HepG2 (cell line): Measurements from ENCODE around the gene RECQL. TPM values are rescaled to one million over a fixed set of nuclear protein-coding genes. Genes with fewer than 3 reads are reported as not detected.

Experiments
- ATAC-seq: fragments of 200-7000 bp; cut with Tn5 transposase; 3 replicates; pipeline ENCODE4 v1.9.1; 2020; ENCODE audit warnings: mild to moderate bottlenecking, moderate library complexity
- BruUV-seq: library from RNA; stranded (reverse); fragments of 400-500 nt; replicated peaks from 2 replicates; lab custom pipeline; 2021; lab: Mats Ljungman, UMichigan
- CTCF ChIA-PET: fragments of 300-600 bp; formaldehyde crosslinking; extraction: SDS; loops from one replicate; lab custom pipeline; 2021; ENCODE audit warnings: low total read pairs, inconsistent platforms, low intra/inter-chr PET ratio; lab: Yijun Ruan, JAX
- POLR2A ChIA-PET: fragments of 350-600 bp; sonication (Branson Sonifier 250); formaldehyde crosslinking; loops from one replicate; lab custom pipeline; 2020; ENCODE audit warnings: antibody characterized with exemption, inconsistent platforms; lab: Yijun Ruan, JAX
- DNase-seq: peaks from one replicate; pipeline ENCODE4 v3.0.0-alpha.2; 2015; ENCODE audit warnings: low spot score
- FAIRE-seq: peaks from 3 replicates; lab custom pipeline; 2011; peaks lifted over from hg19 to GRCh38; lab: Jason Lieb, UNC
- H2AFZ ChIP-seq: one replicate; pipeline ENCODE4 v1.6.1; 2011; ENCODE audit warnings: low read length, inconsistent platforms
- H3K27ac ChIP-seq: fragments of 300-600 bp; 3 replicates; pipeline ENCODE4 v1.8.0; 2011; ENCODE audit warnings: mixed run types, mild to moderate bottlenecking, mixed read lengths, low read length, inconsistent platforms; ENCODE audit not compliant: insufficient read depth; ENCODE audit errors: extremely low read length
- H3K27me3 ChIP-seq, 2 experiments: fragments of 200-600 bp in 1 of 2; 2 replicates in 1 of 2; 3 replicates in 1 of 2; pipeline versions ENCODE4 v1.6.0 to v1.8.0; 2011; ENCODE audit warnings: low read length in 2 of 2, mild to moderate bottlenecking in 2 of 2, moderate library complexity in 2 of 2, inconsistent platforms in 1 of 2; ENCODE audit not compliant: insufficient read depth in 2 of 2, control insufficient read depth in 1 of 2
- H3K36me3 ChIP-seq, 2 experiments: fragments of 200-600 bp in 1 of 2; replicated peaks in 1 of 2; 2 replicates in 1 of 2; 3 replicates in 1 of 2; pipeline versions ENCODE4 v1.5.1 to v1.8.0; 2011; ENCODE audit warnings: low read length in 2 of 2, inconsistent platforms in 1 of 2; ENCODE audit not compliant: insufficient read depth in 2 of 2, control insufficient read depth in 1 of 2
- H3K4me1 ChIP-seq: 2 replicates; pipeline ENCODE4 v1.5.1; 2012; ENCODE audit warnings: low read length, inconsistent platforms; ENCODE audit not compliant: insufficient read depth
- H3K4me2 ChIP-seq: 2 replicates; pipeline ENCODE4 v1.6.0; 2011; ENCODE audit warnings: low read depth, low read length, inconsistent platforms
- H3K4me3 ChIP-seq, 3 experiments: fragments of 200-600 bp in 1 of 3; sonication (generic), shearing (Covaris generic) in 1 of 3; replicated peaks in 1 of 3; 2 replicates each; pipeline ENCODE4 v1.5.1; 2011 to 2016; ENCODE audit warnings: low read length in 3 of 3, inconsistent platforms in 2 of 3, low read depth in 2 of 3, mild to moderate bottlenecking in 2 of 3, control low read depth in 1 of 3, mixed read lengths in 1 of 3; ENCODE audit not compliant: insufficient read depth in 1 of 3
- H3K79me2 ChIP-seq: one replicate; pipeline ENCODE4 v1.6.1; 2011; ENCODE audit warnings: low read length, inconsistent platforms; ENCODE audit not compliant: insufficient read depth
- H3K9ac ChIP-seq: 2 replicates; pipeline ENCODE4 v1.6.0; 2011; ENCODE audit warnings: mild to moderate bottlenecking, low read depth, low read length, inconsistent platforms; ENCODE audit not compliant: insufficient read depth
- H3K9me3 ChIP-seq: 2 replicates; pipeline ENCODE4 v1.5.1; 2012; ENCODE audit warnings: mild to moderate bottlenecking, low read length
- H4K20me1 ChIP-seq: 2 replicates; pipeline ENCODE4 v1.6.0; 2011; ENCODE audit warnings: inconsistent platforms, mild to moderate bottlenecking, low read length, moderate library complexity; ENCODE audit not compliant: insufficient read depth
- NAIF1 ChIP-seq: sonication (generic); formaldehyde crosslinking; IDR thresholded peaks from 2 replicates; pipeline ENCODE4 v1.5.0; 2020; ENCODE audit warnings: mild to moderate bottlenecking, missing genetic modification reagents, borderline replicate concordance
- NR2C2 ChIP-seq: sonication (generic); formaldehyde crosslinking; IDR thresholded peaks from 2 replicates; pipeline ENCODE4 v1.4.0; 2020; ENCODE audit warnings: missing genetic modification reagents, mild to moderate bottlenecking, moderate library complexity, borderline replicate concordance
- PRPF4 ChIP-seq: fragments of 200-400 bp; formaldehyde crosslinking; IDR thresholded peaks from 2 replicates; pipeline ENCODE4 v1.6.1; 2016; ENCODE audit warnings: low read length, low read depth; ENCODE audit not compliant: poor library complexity, severe bottlenecking
- ZMYM4 ChIP-seq: sonication (generic); formaldehyde crosslinking; IDR thresholded peaks from 2 replicates; pipeline ENCODE4 v1.8.1; 2023; ENCODE audit warnings: mild to moderate bottlenecking, missing genetic modification reagents
- ZNF75D ChIP-seq: sonication (generic); formaldehyde crosslinking; IDR thresholded peaks from 2 replicates; pipeline ENCODE4 v1.8.1; 2023; ENCODE audit warnings: missing genetic modification reagents, mild to moderate bottlenecking, borderline replicate concordance
- ZSCAN21 ChIP-seq: sonication (generic); formaldehyde crosslinking; IDR thresholded peaks from 2 replicates; pipeline ENCODE4 v1.8.0; 2022; ENCODE audit warnings: mild to moderate bottlenecking, missing genetic modification reagents, moderate library complexity, borderline replicate concordance
- ZSCAN25 ChIP-seq: sonication (generic); formaldehyde crosslinking; IDR thresholded peaks from 2 replicates; pipeline ENCODE4 v1.8.0; 2022; ENCODE audit warnings: mild to moderate bottlenecking, missing genetic modification reagents
- ZSCAN9 ChIP-seq: IDR thresholded peaks from 2 replicates; pipeline ENCODE4 v1.6.1; 2016; ENCODE audit warnings: borderline replicate concordance
- WGBS: methylation state at CpG from one replicate; pipeline ENCODE4 v1.1.6; 2017; ENCODE audit warnings: low lambda C conversion rate; 5-methylcytosine and 5-hydroxymethylcytosine counted together
- in situ Hi-C: cut with HindIII; loops from 2 replicates; pipeline ENCODE4 v1.10.0; 2017; ENCODE audit warnings: low pct_unique_long_range_greater_than_20kb; ENCODE audit not compliant: extremely low pct_ligation_motif_present
- intact Hi-C: fragments of 100-400 bp; cut with micrococcal nuclease; formaldehyde crosslinking; loops from one replicate; pipeline ENCODE4 v1.10.0; 2022; ENCODE audit not compliant: unreplicated experiment
- polyA plus RNA-seq, 8 experiments: library from polyadenylated mRNA; depleted of rRNA in 3 of 8; stranded (reverse) in 7 of 8; unstranded in 1 of 8; fragments of >200 nt; fragmentation: Illumina TruSeq in 4 of 8; extraction: Trizol in 4 of 8; gene quantifications; 2 replicates each; pipeline versions ENCODE4 v1.2.1 to v1.2.3, GENCODE V29; 2011 to 2016; ENCODE audit warnings: low read depth in 4 of 8, missing spikeins in 1 of 8, mixed read lengths in 1 of 8; ENCODE audit not compliant: insufficient read depth in 1 of 8
- total RNA-seq, 5 experiments: library from RNA; depleted of rRNA; stranded (reverse); fragments of >200 nt; fragmentation: Illumina TruSeq; extraction: Trizol; gene quantifications; 2 replicates each; pipeline ENCODE4 v1.2.3, GENCODE V29; 2016; ENCODE audit warnings: low read depth in 1 of 5
- TF ChIP-seq, protein P1 (sequence below): sonication (generic); formaldehyde crosslinking; IDR thresholded peaks from 2 replicates; pipeline ENCODE4 v1.5.0; 2020; ENCODE audit warnings: mild to moderate bottlenecking, missing genetic modification reagents
- TF ChIP-seq, protein P2 (sequence below): sonication (generic); formaldehyde crosslinking; IDR thresholded peaks from 2 replicates; pipeline ENCODE4 v1.9.0; 2021; ENCODE audit warnings: missing genetic modification reagents, borderline replicate concordance
- TF ChIP-seq, protein P3 (sequence below): IDR thresholded peaks from 2 replicates; pipeline ENCODE4 v1.6.1; 2016; ENCODE audit warnings: low read depth, missing genetic modification reagents, missing compliant biosample characterization

Gene RECQL
- total and polyA plus RNA-seq, 2 of the 13 experiments (the other 11 are each of a cell fraction or from before 2014, with no cell fraction given), result 7.2 to 41.5 TPM

- TF ChIP-seq, protein P1, sequence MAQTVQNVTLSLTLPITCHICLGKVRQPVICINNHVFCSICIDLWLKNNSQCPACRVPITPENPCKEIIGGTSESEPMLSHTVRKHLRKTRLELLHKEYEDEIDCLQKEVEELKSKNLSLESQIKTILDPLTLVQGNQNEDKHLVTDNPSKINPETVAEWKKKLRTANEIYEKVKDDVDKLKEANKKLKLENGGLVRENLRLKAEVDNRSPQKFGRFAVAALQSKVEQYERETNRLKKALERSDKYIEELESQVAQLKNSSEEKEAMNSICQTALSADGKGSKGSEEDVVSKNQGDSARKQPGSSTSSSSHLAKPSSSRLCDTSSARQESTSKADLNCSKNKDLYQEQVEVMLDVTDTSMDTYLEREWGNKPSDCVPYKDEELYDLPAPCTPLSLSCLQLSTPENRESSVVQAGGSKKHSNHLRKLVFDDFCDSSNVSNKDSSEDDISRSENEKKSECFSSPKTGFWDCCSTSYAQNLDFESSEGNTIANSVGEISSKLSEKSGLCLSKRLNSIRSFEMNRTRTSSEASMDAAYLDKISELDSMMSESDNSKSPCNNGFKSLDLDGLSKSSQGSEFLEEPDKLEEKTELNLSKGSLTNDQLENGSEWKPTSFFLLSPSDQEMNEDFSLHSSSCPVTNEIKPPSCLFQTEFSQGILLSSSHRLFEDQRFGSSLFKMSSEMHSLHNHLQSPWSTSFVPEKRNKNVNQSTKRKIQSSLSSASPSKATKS (CRISPR knock-in tag), result no peak
- TF ChIP-seq PRPF4 (no peak), ZNF75D (CRISPR knock-in tag) (no peak), ZSCAN9 (CRISPR knock-in tag) (no peak)
- TF ChIP-seq, protein P2, sequence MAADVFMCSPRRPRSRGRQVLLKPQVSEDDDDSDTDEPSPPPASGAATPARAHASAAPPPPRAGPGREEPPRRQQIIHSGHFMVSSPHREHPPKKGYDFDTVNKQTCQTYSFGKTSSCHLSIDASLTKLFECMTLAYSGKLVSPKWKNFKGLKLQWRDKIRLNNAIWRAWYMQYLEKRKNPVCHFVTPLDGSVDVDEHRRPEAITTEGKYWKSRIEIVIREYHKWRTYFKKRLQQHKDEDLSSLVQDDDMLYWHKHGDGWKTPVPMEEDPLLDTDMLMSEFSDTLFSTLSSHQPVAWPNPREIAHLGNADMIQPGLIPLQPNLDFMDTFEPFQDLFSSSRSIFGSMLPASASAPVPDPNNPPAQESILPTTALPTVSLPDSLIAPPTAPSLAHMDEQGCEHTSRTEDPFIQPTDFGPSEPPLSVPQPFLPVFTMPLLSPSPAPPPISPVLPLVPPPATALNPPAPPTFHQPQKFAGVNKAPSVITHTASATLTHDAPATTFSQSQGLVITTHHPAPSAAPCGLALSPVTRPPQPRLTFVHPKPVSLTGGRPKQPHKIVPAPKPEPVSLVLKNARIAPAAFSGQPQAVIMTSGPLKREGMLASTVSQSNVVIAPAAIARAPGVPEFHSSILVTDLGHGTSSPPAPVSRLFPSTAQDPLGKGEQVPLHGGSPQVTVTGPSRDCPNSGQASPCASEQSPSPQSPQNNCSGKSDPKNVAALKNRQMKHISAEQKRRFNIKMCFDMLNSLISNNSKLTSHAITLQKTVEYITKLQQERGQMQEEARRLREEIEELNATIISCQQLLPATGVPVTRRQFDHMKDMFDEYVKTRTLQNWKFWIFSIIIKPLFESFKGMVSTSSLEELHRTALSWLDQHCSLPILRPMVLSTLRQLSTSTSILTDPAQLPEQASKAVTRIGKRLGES (CRISPR knock-in tag), result no peak
Measured at GRCh38 chr12:21476949-21477348, 24.5 kb downstream of the RECQL start (continued).

- H3K4me3 ChIP-seq, result no peak overlapping the region
- no peaks in the 10 kb centered on the region for H4K20me1 ChIP-seq
- no peaks in the 10 kb centered on the region for H3K27me3 ChIP-seq
- BruUV-seq, result no TSS peak
- in situ Hi-C loops (no loop called here), intact Hi-C loops (no loop called here)
- H3K79me2 ChIP-seq, result no peaks in the 10 kb centered on the region
- H2AFZ ChIP-seq, result no peak overlapping the region
- ATAC-seq, result no peak
- H3K9ac ChIP-seq, result no peak overlapping the region
- WGBS, result 100% methylated on average over 1 of the region's 1 CpG
- CTCF ChIA-PET, result no interaction called here
- H3K4me1 ChIP-seq, result no peaks in the 10 kb centered on the region
- POLR2A ChIA-PET, result no interaction called here
- H3K36me3 ChIP-seq, result peaks cover 4 to 35% of the 10 kb centered on the region in 2 experiments; a peak in 4 of 5 replicates
- DNase-seq, result no peak
- H3K9me3 ChIP-seq, result no peaks in the 10 kb centered on the region
- no peak for FAIRE-seq
- no peak overlapping the region for H3K4me2 ChIP-seq
- H3K27ac ChIP-seq, result no peak overlapping the region
- TF ChIP-seq ZMYM4, result no peak
- TF ChIP-seq ZSCAN25, result no peak
- TF ChIP-seq NR2C2, result no peak
- TF ChIP-seq, protein P3, sequence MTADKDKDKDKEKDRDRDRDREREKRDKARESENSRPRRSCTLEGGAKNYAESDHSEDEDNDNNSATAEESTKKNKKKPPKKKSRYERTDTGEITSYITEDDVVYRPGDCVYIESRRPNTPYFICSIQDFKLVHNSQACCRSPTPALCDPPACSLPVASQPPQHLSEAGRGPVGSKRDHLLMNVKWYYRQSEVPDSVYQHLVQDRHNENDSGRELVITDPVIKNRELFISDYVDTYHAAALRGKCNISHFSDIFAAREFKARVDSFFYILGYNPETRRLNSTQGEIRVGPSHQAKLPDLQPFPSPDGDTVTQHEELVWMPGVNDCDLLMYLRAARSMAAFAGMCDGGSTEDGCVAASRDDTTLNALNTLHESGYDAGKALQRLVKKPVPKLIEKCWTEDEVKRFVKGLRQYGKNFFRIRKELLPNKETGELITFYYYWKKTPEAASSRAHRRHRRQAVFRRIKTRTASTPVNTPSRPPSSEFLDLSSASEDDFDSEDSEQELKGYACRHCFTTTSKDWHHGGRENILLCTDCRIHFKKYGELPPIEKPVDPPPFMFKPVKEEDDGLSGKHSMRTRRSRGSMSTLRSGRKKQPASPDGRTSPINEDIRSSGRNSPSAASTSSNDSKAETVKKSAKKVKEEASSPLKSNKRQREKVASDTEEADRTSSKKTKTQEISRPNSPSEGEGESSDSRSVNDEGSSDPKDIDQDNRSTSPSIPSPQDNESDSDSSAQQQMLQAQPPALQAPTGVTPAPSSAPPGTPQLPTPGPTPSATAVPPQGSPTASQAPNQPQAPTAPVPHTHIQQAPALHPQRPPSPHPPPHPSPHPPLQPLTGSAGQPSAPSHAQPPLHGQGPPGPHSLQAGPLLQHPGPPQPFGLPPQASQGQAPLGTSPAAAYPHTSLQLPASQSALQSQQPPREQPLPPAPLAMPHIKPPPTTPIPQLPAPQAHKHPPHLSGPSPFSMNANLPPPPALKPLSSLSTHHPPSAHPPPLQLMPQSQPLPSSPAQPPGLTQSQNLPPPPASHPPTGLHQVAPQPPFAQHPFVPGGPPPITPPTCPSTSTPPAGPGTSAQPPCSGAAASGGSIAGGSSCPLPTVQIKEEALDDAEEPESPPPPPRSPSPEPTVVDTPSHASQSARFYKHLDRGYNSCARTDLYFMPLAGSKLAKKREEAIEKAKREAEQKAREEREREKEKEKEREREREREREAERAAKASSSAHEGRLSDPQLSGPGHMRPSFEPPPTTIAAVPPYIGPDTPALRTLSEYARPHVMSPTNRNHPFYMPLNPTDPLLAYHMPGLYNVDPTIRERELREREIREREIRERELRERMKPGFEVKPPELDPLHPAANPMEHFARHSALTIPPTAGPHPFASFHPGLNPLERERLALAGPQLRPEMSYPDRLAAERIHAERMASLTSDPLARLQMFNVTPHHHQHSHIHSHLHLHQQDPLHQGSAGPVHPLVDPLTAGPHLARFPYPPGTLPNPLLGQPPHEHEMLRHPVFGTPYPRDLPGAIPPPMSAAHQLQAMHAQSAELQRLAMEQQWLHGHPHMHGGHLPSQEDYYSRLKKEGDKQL (CRISPR knock-in tag), result no peak
- no peak for TF ChIP-seq NAIF1 (CRISPR knock-in tag)
- no peak for TF ChIP-seq ZSCAN21 (CRISPR knock-in tag)
Measured at GRCh38 chr12:21475552-21475951, 25.9 kb downstream of the RECQL start.
